Measurements from ENCODE around the gene MTNR1A. TPM values are rescaled to one million over a fixed set of nuclear protein-coding genes. Genes with fewer than 3 reads are reported as not detected.

MTNR1A gene
- total and polyA plus RNA-seq, 2 donors (not counting 3 experiments of a cell fraction or from before 2014, with no cell fraction given) = not detected

DNA sequence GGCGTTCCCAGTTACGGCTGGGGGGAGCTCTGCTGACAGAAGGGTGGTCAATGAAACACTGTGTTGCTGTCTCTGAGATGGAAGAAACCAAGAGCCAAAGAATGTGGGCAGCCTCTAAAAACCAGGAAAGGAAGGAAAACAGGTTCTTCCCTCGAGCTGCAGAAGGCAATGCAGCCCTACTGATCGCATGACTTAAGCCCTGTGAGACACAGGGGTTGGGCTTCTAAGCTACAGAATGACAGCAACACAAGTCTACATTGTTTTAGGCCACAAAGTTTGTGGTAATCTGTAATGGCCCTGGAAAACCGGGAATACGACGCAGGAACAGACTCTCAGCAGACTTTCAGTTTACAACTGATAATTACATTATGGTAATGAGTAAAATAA, 38.2 kb upstream of the MTNR1A start:
- no TSS peak for BruUV-seq (replicated peaks)
- no peaks in the 10 kb centered on the region for H3K36me3 ChIP-seq (ENCODE audit: control insufficient read depth in 2 of 2, extremely low read depth in 1 of 2, insufficient read depth in 2 of 2, low read length in 2 of 2)
- no peaks in the 10 kb centered on the region for H3K27me3 ChIP-seq (ENCODE audit: control insufficient read depth in 2 of 2, insufficient read depth in 2 of 2, low read length in 2 of 2)
- H3K9me1 ChIP-seq (replicated peaks; ENCODE audit: control insufficient read depth, extremely low read depth, insufficient read depth, low read length) = no peaks in the 10 kb centered on the region
- no peak overlapping the region for H2AFZ ChIP-seq (ENCODE audit: low read depth, low read length)
- no peak overlapping the region for H3K4me2 ChIP-seq (ENCODE audit: insufficient read depth, low read length)
- POLR2A ChIA-PET = no interaction called here
- H3K9ac ChIP-seq (replicated peaks; ENCODE audit: extremely low read depth, insufficient read depth, low read length) = no peak overlapping the region
- TF ChIP-seq POLR2A (IDR thresholded peaks at IDR 0.05; ENCODE audit: low read depth, low read length) = no peak
- TF ChIP-seq, protein P1, sequence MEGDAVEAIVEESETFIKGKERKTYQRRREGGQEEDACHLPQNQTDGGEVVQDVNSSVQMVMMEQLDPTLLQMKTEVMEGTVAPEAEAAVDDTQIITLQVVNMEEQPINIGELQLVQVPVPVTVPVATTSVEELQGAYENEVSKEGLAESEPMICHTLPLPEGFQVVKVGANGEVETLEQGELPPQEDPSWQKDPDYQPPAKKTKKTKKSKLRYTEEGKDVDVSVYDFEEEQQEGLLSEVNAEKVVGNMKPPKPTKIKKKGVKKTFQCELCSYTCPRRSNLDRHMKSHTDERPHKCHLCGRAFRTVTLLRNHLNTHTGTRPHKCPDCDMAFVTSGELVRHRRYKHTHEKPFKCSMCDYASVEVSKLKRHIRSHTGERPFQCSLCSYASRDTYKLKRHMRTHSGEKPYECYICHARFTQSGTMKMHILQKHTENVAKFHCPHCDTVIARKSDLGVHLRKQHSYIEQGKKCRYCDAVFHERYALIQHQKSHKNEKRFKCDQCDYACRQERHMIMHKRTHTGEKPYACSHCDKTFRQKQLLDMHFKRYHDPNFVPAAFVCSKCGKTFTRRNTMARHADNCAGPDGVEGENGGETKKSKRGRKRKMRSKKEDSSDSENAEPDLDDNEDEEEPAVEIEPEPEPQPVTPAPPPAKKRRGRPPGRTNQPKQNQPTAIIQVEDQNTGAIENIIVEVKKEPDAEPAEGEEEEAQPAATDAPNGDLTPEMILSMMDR (IDR thresholded peaks at IDR 0.05; ENCODE audit: extremely low read depth in 1 of 2, insufficient read depth in 1 of 2, low read depth in 1 of 2, low read length in 2 of 2) = no peak
- no peak for TF ChIP-seq POLR2AphosphoS5 (IDR thresholded peaks at IDR 0.05; ENCODE audit: insufficient read depth, low read depth, low read length)
- TF ChIP-seq EZH2 (IDR thresholded peaks at IDR 0.05; ENCODE audit: borderline replicate concordance, low read depth, low read length, severe bottlenecking) = no peak
- TF ChIP-seq, protein P2, sequence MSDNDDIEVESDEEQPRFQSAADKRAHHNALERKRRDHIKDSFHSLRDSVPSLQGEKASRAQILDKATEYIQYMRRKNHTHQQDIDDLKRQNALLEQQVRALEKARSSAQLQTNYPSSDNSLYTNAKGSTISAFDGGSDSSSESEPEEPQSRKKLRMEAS (IDR thresholded peaks at IDR 0.05; ENCODE audit: insufficient read depth, insufficient read length) = no peak
- TF ChIP-seq JUN (IDR thresholded peaks at IDR 0.05; ENCODE audit: borderline replicate concordance, insufficient read depth, insufficient read length, low read depth) = no peak
- TF ChIP-seq GATA2 (IDR thresholded peaks at IDR 0.05; ENCODE audit: insufficient read depth, insufficient read length, low read depth, low read length) = no peak
- TF ChIP-seq MYC (IDR thresholded peaks at IDR 0.05; ENCODE audit: low read depth, low read length) = no peak
- no peaks in the 10 kb centered on the region for H3K9me3 ChIP-seq (replicated peaks; ENCODE audit: control insufficient read depth, insufficient read depth, low read length)
- CTCF ChIA-PET = no interaction called here
- no peak for FAIRE-seq
- H3K4me3 ChIP-seq (replicated peaks in 1 of 3; ENCODE audit: insufficient read depth in 1 of 3, low read depth in 1 of 3, low read length in 3 of 3) = no peak overlapping the region
- no peak for DNase-seq (ENCODE audit: low read depth, low spot score)
- no peaks in the 10 kb centered on the region for H3K4me1 ChIP-seq (ENCODE audit: control insufficient read depth, extremely low read depth, insufficient read depth, low read length)
- no peaks in the 10 kb centered on the region for H3K79me2 ChIP-seq (ENCODE audit: control insufficient read depth, insufficient read depth, low read length)
- no peak overlapping the region for H3K27ac ChIP-seq (ENCODE audit: insufficient read depth, low read depth, low read length)
- intact Hi-C loops (cut with micrococcal nuclease) (no loop called here), dilution Hi-C loops (cut with MboI; ENCODE audit: extremely low pct_ligation_motif_present, low sequenced_read_pairs) (no loop called here)
- no peaks in the 10 kb centered on the region for H4K20me1 ChIP-seq (replicated peaks; ENCODE audit: control insufficient read depth, extremely low read depth, insufficient read depth, low read length)

Measured in endothelial cell of umbilical vein (primary cell).